Fibroblast of mammary gland (primary cell): ENCODE data around the gene SIT1.

ENCODE experiments used
- DNase-seq: peaks from one replicate; pipeline ENCODE4 v3.0.0-alpha.2; 2010; ENCODE audit warnings: low read depth
- H3K4me3 ChIP-seq: 2 replicates; pipeline ENCODE4 v1.5.1; 2011; ENCODE audit warnings: low read depth, mild to moderate bottlenecking, low read length, moderate library complexity; ENCODE audit not compliant: control insufficient read depth
- TF ChIP-seq, protein P1 (sequence below): conservative IDR thresholded peaks from 2 replicates; pipeline ENCODE4 v1.5.1; 2011; ENCODE audit warnings: low read depth, low read length, inconsistent platforms; ENCODE audit not compliant: control insufficient read depth, insufficient read depth

Gene SIT1

DNA sequence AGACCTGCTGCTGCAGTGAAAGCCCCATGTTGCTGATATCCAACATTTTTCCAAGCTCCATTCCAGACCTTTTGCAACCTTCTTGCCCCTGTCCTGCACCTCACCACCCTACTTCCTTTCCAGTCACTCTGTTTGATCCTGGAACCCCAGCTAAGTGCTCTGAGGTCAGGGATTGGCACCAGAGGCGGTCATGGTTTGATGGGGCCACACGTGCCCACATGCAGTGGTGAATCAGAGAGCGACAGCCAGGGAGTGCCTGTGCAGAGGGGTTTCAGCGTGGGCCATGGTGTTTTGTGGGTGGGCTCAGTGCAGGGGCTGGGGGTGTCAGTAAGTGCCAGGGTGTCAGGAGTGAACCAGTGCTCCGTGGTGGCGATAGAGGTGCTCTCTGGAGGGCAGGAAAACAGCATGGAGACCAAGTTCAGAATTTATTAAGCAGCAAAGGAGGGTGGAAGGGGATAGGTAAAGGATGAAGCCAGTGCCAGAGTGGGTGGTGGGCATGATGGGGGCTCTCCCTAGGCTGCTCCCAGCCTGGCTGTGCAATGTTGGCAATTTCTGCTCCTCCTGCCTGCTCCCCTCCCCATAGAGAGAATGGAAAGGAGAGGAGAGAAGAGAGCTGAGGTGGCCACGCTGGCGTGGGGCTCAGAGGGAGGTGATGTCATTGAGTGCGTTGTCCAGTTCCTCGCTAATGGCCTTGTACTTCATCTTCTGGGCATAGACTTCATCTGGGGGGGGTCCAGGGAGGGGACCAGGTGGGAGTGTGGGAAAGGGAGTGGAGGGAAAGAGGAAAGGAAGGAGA, 32.0 kb upstream of the SIT1 start:
- no peak overlapping the region for H3K4me3 ChIP-seq
- DNase-seq: no peak
- TF ChIP-seq, protein P1, sequence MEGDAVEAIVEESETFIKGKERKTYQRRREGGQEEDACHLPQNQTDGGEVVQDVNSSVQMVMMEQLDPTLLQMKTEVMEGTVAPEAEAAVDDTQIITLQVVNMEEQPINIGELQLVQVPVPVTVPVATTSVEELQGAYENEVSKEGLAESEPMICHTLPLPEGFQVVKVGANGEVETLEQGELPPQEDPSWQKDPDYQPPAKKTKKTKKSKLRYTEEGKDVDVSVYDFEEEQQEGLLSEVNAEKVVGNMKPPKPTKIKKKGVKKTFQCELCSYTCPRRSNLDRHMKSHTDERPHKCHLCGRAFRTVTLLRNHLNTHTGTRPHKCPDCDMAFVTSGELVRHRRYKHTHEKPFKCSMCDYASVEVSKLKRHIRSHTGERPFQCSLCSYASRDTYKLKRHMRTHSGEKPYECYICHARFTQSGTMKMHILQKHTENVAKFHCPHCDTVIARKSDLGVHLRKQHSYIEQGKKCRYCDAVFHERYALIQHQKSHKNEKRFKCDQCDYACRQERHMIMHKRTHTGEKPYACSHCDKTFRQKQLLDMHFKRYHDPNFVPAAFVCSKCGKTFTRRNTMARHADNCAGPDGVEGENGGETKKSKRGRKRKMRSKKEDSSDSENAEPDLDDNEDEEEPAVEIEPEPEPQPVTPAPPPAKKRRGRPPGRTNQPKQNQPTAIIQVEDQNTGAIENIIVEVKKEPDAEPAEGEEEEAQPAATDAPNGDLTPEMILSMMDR: no peak

DNA sequence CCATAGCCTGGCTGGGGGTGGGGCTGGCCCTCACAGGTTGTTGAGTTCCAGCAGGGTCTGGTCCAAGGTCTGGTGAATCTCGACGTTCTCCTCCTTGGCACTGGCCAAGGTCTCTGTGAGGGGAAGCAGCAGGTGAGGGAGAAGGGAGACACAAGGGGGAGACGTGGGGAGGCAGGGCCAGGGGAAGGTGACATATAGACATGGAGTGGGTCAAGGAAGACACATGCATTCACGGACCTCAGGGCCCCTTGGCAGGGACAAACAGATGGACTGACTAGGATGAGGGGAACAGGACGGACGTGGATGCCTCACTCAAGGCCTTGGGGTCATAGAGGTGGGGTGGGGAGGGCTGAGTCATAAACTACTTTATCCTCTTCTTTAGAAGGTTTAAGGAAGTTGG, 31.3 kb upstream of the SIT1 start:
- DNase-seq: peak; percentile 37
- H3K4me3 ChIP-seq: no peak overlapping the region
- TF ChIP-seq, protein P1: no peak

DNA sequence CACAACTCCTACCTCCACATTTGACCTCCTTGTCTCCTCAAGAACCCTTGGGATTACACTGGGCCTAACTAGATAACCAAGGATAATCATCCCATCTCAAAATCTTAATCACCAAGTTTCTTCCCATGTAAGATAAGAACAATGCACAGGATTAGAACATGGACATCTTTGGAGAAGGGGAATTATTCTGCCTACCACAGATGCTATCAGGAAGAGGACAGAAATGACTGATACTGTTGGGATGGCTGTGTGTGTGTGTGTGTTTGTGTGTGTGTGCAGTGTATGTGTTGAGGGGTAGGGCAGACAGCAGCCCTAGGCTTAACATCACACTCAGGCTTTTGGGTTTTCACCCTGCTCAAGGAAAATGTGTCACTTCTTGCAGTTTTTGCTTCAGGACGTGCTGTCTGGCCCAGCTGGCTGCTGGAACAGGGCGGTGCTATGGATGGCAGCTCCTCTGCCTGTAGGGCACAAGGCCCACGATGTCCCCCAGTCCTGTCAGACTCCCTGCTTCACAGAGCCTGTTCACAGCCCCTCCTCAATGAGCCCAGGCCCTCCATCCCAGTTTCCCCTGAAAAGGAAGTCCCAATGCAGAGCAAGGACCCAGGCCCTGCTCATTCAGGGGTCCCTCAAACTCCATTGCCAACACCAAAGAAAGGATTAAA, 30.7 kb upstream of the SIT1 start:
- H3K4me3 ChIP-seq: no peak overlapping the region
- TF ChIP-seq, protein P1: no peak
- no peak for DNase-seq

DNA sequence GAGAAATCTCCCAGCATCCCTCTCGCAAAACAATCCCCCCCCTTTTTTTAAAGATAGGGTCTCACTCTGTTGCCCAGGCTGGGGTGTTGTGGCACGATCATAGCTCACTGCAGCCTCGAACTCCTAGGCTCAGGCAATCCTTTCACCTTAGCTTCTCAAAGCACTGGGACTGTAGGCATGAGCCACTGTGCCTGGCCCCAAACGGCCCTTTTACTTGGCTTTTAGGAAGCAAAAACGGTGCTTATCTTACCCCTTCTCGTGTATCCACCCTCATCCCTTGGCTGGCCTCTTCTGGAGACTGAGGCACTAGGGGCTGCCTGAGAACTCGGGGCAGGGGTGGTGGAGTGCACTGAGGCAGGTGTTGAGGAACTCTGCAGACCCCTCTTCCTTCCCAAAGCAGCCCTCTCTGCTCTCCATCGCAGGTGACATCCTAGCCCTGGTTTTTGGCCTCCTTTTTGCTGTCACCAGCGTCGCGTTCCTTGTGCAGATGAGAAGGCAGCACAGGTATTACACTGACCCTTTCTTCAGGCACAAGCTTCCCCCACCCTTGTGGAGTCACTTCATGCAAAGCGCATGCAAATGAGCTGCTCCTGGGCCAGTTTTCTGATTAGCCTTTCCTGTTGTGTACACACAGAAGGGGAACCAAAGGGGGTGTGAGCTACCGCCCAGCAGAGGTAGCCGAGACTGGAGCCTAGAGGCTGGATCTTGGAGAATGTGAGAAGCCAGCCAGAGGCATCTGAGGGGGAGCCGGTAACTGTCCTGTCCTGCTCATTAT, 29.8 kb upstream of the SIT1 start:
- TF ChIP-seq, protein P1: no peak
- H3K4me3 ChIP-seq: no peak overlapping the region
- DNase-seq: no peak

DNA sequence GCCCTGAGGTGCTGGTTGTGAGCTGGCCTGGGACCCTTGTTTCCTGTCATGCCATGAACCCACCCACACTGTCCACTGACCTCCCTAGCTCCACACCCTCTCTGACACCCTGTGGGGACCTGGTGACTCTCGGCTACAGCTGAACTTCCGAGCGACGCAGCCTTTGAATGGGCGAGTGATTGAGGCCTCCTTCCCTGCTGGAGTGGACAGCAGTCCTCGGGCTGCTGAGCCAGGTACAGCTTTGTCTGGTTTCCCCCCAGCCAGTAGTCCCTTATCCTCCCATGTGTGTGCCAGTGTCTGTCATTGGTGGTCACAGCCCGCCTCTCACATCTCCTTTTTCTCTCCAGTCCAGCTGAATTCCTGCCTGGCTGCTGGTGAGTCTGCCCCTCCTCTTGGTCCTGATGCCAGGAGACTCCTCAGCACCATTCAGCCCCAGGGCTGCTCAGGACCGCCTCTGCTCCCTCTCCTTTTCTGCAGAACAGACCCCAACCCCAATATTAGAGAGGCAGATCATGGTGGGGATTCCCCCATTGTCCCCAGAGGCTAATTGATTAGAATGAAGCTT, 29.1 kb upstream of the SIT1 start:
- no peak overlapping the region for H3K4me3 ChIP-seq
- TF ChIP-seq, protein P1: no peak
- DNase-seq: no peak

DNA sequence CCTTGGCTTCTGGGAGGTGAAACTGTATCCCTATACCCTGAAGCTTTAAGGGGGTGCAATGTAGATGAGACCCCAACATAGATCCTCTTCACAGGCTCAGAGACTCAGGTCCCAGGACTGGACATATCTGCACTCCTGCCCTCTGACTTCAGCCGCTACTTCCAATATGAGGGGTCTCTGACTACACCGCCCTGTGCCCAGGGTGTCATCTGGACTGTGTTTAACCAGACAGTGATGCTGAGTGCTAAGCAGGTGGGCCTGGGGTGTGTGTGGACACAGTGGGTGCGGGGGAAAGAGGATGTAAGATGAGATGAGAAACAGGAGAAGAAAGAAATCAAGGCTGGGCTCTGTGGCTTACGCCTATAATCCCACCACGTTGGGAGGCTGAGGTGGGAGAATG, 28.4 kb upstream of the SIT1 start:
- no peak overlapping the region for H3K4me3 ChIP-seq
- TF ChIP-seq, protein P1: no peak
- no peak for DNase-seq
